Stimulated activated CD4-positive, alpha-beta T cell treated with anti-CD3 and anti-CD28 coated beads, Interleukin-2, amount 100 ng/mL, for 24 hours (primary cell): ENCODE measurements around the gene RGL2.
A peak's percentile ranks its signal among the peaks of the same experiment; 100 is the strongest.

Source experiments
- DNase-seq, 2 donors: peaks; one replicate each; pipeline ENCODE4 v3.0.0-alpha.2; 2020

RGL2 gene

DNA sequence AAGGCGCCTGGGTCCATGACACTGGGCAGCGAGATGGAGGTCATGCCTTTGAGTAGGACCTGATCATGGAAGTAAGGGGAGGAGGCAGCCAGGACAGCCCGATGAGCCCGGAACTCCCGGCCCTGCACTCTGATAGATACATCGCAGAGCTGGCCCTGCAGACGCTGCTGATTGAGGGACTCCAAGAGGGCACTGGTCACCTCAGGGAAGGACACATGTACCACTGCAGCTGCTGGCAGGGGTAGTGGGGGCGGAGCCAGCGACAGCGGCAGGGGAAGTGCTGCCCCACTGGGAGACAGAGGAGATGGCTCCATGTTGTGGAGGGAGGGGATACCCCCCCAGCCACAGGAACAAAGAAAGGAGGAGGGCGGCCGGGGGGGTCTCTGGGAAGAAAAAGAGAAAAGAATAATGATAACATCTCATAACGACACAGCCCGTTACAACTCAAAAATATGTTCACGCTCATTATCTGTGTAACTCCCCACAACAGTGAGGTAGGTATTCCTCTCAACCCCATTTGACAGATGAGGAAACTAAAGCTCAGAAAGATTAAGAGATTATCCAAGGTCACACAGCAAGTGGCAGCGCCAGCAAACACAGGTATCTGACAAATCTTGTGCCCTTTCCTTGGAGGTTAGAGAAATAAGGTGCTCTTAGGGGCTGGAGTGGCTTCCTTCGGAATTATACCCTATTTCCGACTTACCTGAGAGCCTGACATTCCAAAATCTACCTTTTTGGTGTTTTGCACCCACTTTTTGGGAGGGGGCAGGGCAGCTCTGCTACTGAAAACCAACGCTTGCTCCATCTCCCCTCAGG lies 18.1 kb upstream of the RGL2 start:
- no peak for DNase-seq

DNA sequence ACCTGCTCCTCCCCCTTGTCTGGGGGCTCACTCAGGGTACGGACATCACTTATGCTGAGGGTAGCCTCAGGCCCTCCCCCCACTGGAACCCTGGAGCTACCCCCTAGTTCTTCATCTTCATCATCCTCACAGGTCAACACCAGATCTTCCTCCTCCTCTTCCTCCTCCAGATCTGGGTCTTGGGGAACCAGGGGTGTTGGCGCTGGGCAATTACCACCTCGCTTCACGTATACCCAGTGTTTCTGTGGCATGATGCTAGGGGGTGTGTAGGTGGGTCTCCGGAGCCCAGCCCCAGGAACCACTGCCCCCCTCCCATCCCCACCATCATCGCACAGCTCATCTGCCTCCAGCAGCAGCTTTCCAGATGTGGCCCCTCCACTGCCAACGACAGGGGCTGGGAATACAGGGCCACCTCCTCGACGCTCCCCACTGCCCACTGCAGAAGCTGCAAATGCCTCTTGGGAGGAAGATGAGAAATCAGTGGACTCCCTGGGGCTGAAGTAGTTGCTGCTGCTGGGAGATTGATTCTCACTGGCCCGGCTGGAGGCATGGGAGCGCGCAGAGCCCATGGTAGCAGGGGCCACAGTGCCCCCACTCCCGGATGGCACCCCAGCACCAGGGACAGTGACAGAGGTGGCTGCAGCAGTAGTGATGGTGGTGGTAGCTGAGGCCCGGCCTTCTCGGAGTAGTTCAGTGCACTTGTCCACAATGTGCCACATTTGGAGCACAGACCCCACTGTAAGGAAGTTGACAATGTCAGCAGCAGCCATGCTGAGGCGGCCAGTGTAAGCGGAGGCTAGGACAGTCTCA lies 17.3 kb upstream of the RGL2 start:
- no peak for DNase-seq

DNA sequence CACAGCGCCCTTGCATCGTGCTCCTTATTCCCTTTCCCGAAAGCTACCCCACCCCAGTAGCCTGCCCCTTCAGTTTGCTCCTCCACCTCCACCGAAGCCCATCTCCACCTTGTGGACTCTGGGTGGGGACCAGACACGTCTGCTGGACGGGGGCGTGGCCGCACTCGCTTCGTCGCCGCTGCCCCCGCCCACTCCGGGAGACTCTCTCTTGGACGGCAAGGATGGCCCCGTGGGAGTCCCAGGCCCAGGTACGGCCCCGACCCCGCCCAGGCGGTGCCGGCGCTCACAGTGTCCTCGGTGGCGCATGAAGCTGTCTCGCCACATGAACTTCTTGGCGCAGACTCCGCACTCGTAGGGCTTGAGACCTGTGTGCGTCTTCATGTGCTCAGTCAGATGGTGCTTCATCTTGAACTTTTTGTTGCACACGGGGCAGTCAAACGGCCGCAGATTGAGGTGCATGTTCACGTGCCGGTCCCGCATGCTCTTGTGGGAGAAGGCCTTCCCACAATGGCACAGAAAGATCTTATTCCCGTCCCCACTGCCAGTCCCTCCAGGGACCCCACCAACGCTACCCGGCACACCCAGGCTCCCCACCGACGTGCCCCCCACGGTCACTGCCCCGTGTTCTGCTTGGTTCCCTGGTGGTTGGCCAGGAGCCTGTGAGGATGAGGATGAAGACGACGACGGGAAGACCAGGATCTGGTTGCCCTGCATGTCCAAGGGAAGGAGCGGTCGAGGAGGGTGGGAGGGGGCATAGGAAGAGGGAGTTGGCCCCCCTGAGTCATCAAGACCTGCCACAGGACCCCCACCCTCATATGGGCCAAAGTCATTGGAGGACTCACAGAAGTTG lies 16.4 kb upstream of the RGL2 start:
- peak in 1 of 2 donors; percentile 27 for DNase-seq

DNA sequence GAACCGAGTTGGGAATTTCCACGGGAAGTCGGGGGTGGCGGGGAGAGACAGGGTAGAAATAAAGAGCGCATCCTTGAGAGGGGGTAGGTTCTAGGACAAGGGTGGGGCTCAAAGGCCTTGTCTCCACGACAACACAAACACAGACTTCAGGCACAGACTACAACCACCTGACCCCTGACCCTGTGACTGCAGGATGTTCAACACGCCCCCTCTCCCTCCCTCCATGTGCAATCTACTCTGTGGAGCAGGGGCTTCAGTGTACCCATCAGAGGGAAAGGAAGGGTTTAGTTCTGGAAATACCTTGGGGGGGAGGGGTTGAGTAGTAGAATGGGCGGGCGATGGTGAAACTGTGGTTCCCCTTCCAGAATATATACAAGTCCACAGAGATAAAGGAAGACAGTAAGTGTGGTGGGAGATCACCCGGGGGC lies 15.8 kb upstream of the RGL2 start:
- peak; percentile 60 to 71 for DNase-seq

DNA sequence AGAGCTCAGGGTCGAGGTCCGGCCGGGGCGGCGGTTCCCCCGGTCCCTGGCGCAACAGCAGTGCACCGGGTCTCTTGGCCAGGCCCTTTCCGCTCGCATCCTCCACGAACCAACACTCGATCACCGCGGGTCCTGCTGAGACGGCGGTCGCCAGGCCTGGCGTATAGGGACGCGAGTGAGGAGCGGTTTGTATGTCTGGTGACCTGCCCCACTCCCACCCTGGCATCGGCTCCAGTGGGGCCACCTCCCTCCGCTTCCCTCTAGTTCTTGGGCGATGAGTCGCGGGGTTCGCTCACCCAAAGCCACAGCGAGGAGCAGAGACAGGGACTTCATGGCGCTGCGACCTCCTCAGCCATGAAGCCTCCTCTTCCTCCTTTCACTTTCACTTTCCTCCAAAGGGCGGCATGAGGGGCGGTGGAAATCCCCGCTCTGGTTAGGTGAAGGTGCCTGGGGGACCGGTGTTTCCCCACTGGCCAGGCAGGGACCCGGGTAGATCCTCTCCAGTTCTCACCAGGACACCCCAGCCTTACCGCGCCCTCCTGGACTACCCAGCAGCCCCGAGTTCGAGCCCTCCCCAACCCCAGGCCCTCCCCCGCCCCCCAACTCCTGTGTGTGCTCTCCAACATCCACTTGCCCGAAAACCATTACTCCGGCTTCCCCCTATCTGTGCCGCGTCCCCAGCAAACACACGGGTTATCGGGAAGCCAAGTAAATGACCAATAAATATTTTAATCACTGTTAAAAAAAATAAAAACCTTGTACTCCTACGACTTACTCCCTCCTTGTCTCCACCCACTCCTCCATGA lies 15.2 kb upstream of the RGL2 start, which contains the start of gene TAPBP:
Gene TAPBP, minus strand, starts transcription at position 370 of the 806 bp plus-strand sequence. Its CDS starts 37 bp downstream, at position 333.
- peak; percentile 85 for DNase-seq

DNA sequence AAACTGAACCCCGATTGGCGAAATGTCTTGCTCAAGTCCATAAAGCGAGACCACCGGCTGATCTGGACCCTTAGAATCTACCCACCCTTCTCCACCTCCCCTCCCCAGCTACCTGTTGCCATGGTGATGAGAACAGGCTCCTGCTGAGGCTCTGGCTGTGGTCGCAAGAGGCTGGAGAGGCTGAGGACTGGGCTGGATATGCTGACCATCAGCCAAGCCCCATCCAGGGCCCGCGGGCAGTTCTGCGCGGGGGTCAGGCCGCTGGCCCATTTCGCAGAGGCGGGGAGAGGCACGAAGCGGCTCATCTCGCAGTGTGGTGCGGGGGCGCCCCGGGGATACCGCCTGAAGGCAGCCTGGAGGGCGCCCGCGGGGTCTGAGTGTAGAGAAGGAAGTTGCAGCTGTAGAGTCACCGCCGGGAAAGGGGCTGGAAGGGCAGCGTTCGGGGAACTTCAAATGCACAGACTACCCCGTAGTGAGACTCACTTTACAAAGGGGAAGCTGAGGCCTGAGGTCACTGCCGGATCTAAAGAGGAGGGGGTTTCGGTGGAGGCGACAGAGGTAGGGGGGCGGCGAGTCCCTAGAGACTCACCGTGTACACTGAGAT lies 14.5 kb upstream of the RGL2 start:
- DNase-seq: peak; percentile 62 to 64

DNA sequence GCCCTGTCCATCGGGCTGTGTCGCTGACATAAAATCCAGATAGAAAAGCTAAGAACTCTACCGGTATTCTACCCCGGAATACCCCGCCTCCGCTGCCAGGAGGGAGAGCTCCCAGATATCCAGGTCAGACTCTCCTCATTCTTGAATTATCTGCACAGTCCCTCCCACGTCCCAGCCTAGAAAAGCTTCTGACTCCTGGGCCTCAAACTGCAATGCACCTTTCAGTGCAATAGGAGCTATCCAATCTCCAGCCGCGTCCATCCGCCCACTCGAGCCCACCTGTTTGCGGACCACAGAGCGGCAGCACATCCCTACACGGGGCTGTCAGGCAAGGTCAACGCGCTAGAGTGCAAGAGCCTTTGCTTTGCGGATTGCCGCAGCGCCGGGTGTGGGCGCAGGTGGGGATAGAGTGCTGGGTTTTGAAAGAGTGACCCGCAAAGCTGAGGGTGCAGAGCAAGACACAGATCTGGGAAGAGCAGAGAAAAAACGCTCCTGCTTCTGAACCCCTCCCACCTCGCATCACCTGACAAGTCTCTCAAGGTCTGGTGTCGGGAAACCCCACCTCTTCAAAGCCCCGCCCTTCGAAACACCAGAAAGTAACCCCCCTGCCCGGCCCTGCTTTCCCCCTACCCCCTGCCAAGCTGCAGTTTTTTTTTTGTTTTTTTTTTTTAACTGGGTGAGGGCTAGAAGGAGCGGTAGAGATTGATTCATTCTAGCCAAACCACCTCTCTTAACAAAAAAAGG lies 13.8 kb upstream of the RGL2 start:
- DNase-seq: peak; percentile 79 to 84

DNA sequence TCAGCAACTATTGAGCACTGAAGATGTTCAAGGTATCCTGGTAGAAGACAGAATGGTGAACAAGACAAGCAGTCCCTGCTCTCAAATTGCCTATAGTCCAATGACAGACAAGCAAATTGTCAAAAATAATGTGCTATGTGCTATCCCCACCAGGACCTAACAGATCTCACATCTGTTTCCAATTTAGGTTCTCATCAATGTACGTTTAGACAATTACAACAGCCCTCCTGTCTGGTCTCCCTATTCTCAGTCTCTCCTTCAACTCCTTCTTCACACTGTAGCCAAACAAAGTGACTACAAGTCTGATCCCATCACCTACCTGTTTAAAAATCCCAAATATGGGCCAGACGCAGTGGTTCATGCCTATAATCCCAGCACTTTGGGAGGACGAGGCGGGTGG lies 7.6 kb upstream of the RGL2 start:
- DNase-seq: no peak

DNA sequence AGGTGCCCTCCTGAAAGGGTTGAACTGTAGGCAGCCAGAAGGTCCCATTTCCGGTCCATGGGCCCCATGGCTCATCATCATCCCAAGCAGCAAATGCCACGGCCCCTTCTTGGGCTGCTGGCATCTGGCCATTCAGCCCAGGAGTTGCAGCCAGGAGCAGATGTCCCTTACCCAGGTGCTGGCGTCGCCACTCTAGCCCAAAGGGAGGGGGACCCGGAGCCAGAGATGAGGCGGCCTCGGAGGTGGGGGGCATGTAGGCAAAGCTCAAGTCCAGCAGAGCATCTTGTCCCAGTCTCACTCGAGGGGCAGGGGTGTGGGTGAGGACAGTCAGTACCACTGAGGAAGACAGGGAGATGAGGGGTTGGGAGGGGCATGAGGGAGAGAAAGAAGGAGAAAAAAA lies 6.3 kb upstream of the RGL2 start:
- DNase-seq: no peak

DNA sequence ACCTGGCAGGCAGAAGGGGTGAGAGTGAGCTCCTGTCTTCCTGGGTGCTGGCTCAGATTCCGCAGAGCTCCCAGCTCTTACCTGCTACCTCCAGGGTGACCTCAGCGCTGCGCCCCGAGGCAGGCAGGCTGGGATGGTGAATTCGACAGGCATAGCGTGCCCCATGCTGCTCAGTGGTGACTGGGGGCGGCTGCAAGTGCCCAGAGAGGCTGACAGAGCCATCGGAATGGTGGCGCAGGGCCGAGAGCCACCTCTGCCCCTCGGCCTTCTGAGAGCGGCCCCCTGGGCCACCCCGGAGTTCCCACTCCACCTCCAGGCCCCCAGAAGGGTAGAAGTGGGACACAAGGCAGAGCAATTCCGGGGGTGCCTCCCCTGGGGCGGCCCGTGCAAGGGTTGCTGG lies 5.5 kb upstream of the RGL2 start:
- no peak for DNase-seq

DNA sequence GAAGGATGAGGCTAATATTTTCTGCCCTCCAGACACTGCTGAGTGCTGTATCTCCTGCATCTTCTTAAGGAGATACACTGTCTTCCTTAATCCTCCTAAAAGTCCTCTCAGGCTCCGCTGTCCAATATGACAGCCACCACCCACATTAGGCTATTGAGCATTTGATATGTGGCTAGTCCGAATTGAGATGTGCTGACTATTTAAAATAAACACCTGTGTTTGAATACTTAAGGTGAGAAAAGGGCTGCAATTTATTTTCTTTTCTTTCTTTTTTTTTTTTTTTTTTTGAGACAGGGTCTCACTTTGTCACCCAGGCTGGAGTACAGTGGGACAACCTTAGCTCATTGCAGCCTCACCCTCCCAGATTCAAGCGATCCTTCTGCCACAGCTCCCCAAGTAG lies 3.1 kb upstream of the RGL2 start:
- no peak for DNase-seq

DNA sequence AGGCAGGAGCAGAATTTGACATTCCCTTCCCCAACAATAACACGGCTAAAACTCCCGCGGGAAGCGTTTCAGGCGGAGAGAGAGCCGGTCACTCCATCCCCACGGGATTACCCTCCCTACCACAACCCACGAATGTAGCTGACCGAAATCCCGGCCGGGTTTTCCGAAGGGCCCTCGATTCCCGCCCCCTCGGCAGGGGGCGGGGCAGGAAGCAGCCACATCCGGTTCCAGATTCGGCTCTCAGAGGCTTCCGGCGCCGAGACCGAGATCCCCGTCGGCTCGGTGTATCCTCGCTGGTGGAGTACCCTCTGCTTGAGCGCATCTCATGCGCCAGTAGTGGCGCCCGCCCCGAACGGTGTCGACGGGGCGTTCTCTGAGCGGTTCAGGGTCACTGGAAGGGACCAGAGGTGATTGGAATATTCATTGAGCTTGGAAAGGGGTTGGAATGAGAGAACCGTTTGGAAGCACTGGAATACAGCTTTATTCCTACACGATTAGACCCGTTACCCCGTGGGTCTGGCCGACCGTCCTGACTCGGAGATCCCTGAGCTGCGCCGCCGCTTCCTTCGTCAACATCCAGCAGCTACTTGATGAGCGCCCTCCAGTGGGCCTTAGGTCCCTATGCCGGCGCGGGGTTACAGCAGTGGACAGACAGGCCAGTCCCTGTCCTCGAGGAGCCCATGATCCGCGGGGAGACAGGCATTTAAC lies 649 bp upstream of the RGL2 start:
- DNase-seq: peak; percentile 95

DNA sequence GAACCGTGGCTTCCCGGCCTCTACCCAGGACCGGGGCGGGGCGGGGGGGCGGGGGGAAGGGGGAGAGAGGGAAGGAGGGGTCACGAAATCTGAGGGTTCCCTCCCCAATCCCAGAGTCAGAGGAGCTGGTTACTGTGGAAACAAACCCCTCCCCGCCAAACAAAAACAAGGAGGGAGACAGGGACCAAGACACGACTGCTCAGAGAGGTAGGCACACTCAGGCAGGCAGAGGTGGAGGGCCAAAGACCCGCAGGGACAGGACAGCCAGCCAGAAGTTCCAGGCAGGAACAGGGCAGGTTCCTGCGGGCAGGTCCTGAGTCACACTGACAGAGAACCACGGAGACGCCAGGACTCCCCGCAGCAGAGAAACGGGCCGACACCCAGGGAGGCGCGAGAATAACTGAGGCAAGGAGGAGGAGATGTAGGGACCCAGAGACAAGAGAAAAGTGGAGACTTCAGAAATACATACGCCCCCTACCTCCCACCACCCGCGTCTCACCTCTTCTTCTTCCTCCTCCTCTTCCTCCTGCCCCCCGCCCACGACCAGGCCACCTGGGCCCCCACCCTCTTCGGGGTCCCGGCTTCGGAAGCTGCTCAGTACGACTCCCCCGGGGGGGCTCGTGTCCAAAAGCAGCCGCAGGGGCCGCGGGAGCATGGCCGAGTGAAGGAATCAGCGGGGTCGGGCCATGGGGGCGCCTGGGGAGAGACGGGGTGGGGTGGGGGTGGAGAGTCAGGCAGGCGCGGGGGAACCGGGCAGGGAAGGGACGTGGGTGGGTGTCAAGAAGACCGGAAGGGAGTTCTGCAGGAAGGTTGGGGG lies 578 bp downstream of the RGL2 start:
- DNase-seq: peak; percentile 62 to 71

DNA sequence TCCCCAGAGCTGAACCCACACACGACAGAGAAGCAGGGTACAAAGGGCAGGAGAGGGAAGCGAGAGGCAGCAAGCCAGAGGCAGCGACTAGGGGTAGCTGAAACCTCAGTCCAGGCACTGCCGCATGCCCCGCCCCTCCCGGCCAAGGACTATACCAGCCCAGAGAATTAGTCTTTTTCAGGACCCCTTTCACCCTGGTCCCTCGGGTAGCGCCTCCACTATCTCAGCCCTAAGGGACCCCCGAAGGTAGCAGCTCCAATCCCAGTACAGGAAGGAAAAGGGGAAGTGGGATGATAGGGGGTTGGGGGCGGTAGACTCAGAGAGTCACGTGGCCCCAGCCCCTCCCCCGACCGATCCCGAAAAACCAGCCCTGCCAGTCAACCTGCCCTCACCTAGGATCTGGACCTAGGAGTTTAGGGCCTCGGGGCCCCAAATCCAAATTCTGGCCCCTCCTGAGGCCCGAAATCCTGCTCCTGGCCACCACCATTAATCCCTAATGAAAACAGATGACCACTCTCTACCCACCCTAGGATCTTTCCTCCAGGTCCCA lies 1.3 kb downstream of the RGL2 start:
- no peak for DNase-seq

DNA sequence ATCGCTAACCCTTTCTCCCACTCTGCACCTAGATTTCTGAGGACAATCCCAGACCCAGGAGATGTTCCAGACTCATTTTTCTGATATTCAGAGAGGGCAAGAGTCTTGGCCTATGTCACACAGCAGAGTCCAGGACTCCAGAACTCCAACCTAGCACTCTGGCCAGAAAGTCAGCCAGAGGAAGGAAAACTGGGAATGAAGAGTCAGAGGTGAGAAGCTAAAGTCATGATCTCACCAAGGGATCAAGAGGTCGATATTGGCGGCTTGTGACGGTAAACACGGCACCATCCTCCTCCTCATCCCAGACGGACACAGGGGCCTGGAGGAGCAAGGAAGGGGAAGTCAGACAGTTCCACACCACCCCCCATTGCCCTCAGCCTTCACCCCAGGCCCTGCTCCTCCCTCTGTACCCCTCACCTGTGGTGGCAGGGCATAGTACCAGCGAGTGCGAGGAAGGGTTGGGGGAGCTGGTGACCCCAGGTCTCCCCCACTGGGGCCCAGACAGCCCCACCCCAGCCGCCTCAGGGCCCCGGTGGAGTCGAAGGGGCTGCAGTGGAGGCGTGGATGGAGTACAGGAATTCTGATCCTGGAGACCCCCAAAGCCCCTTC lies 1.8 kb downstream of the RGL2 start:
- no peak for DNase-seq

DNA sequence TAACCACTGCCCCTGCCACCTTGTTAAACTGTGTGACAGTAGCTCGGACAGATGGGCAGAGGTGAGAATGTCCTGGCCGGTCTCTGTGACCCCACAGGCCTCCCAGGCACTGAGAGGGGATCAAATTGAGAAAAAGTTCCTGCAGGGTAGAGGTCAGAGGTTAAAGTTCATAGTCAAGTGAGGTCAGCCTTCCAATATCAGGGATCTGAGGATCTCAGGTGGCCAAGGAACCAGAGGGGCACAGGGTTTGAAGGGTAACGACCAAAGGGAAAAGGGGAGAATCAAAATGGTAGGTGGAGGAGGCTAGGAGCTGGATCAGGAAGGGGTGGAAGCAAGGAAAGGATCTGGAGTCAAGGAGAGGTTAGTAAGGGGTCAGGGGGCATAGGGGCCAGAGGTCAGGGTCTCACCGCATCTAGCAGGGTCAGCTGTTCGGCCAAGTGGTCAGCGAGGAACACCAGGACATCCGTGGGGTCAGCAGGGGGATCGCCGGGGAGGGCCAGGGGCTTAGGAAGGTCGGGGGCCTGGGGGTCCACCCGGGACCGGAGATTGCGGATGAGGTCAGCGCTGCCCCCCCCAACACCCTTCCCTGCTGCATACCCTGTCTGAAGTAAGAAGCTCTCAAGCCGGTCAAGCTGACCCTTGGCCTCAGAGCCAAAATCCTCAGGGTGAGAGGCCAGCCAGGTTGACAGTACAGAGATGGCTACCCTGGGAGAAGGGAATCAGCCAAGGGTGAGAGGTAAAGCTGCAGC lies 2.9 kb downstream of the RGL2 start:
- no peak for DNase-seq

DNA sequence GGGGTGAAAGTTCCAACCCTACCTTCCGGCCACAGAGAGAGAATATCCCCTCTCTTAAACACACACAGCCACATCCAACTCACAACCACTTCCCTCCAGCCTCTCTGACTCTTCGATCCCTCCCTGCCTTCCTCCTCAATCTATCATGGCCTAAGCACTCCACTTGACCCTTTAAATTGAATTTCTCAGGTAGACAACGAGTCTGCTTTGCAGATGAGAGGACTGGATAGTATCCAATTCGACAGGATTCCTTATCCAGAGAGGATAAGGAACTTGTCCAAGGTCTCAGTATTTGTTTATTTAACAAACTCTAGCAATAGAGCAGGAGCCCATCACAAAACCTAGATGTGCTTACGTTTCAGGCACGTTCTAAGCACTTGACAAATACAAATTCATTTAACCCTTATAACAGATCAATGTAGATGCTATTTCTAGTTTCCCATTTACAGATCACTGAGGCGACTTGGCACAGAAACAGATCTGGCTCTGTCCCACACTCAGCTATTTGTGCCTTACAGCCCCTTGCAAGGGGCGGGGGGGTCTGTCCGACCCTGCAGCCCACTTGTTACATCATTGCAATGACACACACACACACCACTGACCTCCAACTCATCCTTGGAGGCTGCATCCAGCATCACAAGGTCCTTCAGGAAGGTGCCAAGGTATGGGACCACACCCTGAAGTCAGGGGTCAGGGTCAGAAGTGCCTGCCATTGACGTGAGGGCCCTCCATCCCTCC lies 4.5 kb downstream of the RGL2 start:
- DNase-seq: no peak
